ENCODE results near the gene CSNK2B.

DNA sequence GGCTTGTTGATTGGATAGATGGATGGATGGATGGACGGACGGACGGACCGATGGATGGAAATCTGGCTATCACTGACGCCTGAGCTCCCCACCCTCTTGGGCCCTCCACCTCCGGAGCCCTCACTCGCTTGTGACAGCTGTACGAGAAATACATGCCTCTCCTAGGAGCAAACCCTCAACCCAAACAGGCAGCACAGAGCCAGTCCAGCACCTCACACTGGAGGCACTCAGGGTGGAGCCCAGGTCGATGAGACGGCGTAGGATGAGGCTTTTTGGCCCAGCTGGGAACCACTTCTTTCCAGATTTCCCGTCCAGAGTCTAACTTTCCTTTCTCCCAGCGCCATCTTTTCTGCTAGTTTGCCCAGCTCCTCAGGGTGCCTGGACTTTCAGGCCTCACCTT is 17.7 kb downstream of the CSNK2B start:
- TF ChIP-seq CTCF (IDR thresholded peaks at IDR 0.05) (no peak), POLR2AphosphoS5 (IDR thresholded peaks at IDR 0.05; ENCODE audit: low read depth, low read length) (no peak)

Data from Panc1 (cell line).